EH (cell line): Measurements from ENCODE around the gene GTF3C4.
"Not testable (repeated sequence)": the region's sequence is repeated elsewhere in the genome, so short reads cannot be mapped to it uniquely, and the experiment has no call there.

Experiments
- DNase-seq: peaks from one replicate; pipeline ENCODE4 v3.0.0-alpha.2; 2015; ENCODE audit warnings: low read depth

The GTF3C4 gene

DNA sequence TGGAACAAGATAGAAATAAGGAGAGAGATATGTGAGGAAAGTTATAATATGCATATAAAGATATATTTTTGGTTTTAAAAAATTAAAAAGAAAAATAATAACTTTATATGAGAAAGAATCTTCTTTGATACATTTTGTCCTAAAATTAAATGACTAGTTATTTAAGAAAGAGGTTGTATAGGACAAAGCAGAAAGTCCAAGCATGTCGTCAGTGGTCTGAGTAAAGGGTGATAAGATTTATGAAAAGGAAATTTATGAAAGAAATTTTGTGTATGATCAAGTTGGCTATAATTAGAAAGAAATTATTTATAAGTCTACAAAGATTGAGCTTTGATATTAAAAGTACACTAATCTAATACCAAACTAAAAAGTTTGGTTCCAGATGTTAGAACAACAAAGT, 32.0 kb downstream of the GTF3C4 start:
- DNase-seq, result no peak

DNA sequence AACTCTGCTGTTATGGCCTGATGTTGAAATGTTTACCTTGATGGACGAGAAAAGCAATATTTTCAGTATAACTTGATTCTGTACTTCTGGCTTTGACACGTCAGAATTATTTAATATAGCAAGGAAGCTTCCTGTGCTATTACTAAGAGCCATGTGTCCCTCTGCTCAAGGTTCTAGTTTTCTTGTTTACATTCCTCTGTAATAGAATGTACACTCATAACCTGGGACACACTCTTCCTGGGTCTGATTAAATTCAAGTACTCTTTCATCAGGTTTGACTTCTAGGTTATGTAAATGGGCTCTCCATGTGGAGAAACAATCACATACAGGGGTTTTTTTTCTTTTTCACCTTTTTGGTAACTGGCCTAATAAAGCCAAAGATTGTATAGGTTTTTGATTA, 33.1 kb downstream of the GTF3C4 start:
- peak; percentile 23 for DNase-seq

DNA sequence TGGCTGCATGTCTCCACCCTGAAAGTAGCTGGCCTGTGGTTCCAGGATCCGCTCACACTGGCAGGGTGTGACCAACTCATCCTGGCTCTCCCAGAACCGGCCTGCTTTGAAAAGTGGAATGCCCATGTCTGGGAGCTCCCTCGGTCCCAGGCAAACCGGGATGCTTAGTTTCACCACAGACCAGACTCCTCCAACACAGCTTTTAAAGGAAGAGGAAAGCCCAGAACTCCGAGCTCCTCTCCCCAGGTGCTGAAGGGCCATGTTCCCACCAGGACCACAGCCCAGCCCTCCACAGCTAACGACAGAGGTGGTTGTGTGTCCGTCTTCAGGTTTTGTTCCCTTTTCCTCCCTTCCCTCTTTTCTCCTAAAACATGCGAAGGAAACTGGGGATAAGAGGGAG, 38.0 kb downstream of the GTF3C4 start:
- no peak for DNase-seq

DNA sequence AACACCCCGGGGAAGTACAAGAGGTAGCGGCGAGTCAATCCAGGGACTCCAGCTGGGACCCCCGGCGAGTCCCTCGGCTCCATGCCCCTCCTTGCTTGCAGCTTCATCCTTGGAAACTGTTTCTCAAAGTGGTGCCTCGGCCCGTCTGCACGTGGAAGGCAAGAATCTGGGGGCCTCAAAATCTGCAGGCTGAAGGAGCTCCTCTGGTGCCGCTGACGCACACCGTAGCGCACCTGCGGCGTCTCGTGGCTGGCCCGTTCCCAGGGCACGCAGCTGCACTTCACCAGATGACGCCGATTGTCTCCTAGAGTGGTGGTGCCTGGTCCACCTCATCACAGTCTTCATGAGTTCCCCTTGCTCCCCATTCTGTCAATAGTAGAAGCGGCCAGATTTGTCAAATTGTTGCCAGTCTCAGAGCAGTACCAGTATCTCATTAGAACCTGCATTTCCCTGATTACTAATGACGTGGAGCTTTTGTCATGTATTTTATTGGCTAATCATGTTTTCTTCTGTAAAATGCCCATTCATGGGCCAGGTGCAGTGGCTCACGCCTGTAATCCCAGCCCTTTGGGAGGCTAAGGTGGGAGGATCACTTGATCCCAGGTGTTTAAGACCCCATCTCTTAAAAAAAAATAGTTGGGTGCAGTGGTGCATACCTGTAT, 38.6 kb downstream of the GTF3C4 start:
- no peak for DNase-seq

DNA sequence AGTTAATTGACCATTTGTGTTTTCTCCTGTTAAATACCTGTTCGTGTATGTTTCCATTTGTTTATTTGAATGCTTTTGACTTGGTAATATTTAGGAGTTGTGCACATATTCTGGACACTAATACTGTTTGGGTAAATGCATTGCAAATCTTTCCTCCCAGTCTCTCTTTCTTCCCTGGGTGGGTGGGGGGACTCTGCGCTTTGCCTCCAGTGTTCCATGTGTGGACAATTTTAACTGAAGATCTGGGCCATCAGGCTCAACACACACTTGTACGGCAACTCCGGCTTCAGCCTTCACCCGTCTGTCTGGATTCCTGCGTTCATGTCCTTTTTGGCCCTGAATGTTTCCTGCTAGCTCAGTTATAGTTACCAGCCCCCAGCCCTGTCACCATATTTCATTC, 40.1 kb downstream of the GTF3C4 start:
- no peak for DNase-seq

DNA sequence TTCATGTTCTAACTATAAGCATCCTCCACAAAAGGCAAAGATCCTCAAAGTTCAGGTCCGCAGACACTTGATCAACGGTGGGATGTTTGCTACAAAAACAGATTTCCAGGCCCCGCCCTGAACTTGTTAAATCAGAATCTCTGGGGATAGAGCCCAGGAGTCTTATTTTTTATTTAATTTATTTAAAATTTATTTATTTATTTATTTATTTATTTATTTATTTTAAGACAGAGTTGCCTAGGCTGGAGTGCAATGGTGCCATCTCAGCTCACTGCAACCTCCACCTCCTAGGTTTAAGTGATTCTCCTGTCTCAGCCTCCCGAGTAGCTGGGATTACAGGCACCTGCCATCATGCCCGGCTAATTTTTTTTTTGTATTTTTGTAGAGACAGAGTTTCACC, 40.9 kb downstream of the GTF3C4 start:
- DNase-seq, result not testable (repeated sequence)

DNA sequence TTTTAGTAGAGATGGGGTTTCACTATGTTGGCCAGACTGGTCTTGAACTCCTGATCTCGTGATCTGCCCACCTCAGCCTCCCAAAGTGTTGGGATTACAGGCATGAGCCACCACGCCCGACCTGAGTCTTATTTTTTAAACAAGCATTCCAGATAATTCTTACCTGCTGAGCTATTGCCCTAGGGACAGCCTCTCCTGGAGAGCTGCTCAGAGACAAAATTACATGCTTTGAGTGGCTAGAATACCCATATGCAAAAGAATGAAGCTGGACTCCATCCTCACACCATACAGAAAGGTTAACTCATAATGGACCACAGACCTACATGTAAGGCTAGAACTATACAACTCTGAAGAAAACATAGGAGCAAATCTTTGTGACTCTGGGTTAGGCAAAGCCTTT, 41.6 kb downstream of the GTF3C4 start:
- DNase-seq, result no peak

DNA sequence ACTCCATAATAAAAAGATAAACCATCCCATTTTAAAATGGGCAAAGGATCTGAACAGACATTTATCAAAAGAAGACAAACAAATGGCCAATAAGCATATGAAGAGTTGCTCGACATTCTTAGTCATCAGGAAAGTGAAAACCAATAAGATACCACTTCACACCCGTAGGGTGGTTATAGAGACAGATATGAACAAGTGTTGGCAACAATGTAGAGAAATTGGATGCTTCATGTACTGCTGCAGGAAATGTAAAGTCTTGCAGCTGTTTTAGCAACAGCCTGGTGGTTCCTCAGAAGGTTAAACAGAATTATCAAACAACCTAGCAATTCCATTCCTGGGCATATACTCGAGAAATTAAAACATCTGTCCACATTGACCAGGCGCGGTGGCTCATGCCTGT, 42.5 kb downstream of the GTF3C4 start:
- DNase-seq, result no peak

DNA sequence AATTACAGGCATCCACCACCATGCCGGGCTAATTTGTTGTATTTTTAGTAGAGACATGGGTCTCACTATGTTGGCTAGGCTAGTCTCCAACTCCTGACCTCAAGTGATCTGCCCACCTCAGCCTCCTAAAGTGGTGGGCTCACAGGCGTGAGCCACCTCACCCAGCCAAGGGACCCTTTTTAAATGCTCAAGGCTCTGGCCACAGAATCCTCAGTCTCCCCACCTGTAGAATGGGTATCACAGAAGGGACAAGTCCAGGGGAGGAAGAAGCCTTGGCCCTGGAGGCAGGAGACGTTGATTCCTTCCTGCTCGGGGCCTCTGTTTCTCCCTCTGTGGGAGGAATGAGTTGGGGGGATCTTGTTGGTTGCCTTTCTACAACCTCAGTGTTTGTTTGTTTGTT, 45.7 kb downstream of the GTF3C4 start:
- no peak for DNase-seq

DNA sequence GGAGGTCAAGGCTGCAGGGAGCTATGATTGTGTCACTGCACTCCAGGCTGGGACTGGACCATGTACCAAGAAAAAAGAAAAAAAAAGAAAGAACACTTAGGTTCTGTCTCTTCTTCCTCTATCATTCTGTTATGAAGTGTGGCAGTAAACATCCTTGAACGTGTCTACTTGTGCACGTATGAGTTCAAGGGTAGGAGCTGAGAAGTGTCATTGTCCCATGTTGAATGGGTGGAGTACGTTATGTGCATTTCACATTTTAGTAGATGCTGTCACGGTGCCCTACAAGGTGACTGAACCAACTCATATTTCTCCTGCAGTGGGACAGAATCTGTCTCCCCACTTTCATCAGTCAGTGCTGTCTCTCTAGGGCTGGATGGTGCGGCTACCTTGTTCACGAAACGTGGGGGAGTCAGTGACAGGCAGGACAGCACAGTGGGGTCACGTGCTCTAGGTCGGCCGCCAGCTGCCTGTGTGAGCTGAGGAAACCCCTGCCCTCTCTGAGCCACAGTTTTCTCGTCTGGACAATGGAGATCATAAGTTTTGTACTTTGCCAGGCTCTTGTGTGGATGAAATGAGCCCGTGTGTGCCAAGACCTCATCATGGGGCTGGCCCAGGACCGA, 47.2 kb downstream of the GTF3C4 start:
- no peak for DNase-seq

DNA sequence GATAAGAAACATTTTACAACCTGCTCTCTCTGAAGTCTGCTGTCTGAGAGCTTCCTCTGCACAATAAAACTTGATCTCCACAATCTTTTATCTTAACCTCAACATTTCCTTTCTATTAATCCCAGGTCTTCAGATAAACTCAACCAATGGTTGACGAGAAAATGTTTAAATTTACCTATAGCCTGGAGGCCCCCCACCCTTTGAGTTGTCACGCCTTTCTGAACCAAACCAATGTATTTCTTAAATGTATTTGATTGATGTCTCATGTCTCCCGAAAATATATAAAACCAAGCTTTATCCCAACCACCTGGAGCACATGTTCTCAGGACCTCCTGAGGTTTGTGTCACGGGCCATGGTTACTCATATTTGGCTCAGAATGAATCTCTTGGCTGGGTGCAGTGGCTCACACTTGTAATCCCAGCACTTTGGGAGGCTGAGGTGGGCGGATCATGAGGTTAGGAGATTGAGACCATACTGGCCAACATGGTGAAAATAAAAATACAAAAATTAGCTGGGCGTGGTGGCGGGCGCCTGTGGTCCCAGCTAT, 48.2 kb downstream of the GTF3C4 start:
- DNase-seq, result not testable (repeated sequence)

DNA sequence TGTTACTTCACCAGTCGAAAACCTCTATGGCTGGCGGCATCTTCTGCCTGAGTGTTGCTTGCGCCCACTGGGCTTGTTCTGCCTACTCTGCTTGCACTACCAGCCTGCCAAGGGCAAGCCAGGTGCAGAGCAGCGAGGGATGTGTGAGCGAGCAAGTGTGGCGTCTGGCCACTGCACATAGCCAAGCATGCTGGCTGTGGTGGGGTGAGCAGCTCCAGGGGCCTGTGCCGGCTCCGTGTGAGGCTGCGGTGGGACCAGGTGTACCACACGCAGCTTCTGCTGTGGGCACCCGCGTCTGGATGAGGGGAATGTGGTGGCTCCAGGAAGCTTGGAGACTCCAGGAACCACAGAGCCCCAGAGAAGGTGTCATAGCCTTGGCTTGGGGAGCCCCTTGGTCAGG, 51.4 kb downstream of the GTF3C4 start:
- no peak for DNase-seq

DNA sequence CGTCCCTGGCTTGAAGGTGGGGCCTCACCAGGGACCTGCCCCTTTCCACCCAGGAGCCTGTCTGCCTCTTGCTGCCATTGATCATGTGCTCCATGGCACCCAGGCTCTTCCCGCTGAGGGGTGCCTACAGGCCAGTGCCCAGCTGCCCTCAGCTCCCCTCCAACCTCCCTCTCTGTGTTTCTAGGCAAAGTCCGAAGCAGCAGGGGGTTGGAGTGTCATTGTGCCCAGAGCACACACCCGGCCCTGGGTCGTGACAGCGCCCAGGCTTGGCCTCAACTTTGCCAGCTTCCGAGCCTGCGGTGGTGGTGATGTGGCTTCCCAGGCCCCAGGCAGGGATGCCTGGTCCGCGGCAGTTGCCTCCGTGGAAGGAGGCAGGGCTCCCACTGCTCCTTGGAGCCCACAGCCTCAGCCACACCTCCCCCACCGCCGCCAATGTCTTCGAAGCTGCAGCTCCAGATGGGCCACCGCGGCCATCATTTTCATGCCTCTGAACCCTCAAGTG, 52.4 kb downstream of the GTF3C4 start:
- no peak for DNase-seq

DNA sequence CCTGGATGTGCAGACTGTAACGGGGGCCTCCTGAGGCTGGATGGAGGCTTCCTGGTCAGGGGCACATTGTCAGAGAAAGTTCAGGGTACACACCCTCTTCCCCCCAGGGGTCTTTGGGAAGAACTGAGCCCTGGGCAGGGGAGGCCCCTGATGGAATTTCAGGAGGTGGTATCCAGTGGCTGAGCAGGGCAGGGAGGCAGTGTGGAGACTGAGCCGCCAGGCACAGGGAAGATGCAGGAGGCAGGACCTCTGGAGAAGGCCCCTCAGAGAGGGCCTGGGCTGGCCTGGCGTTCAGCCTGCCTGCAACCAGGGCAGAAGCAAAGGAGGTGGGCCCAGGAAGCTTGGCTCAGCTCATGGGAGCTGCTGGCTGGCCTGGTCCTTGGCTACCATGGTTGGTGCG, 53.5 kb downstream of the GTF3C4 start:
- no peak for DNase-seq

DNA sequence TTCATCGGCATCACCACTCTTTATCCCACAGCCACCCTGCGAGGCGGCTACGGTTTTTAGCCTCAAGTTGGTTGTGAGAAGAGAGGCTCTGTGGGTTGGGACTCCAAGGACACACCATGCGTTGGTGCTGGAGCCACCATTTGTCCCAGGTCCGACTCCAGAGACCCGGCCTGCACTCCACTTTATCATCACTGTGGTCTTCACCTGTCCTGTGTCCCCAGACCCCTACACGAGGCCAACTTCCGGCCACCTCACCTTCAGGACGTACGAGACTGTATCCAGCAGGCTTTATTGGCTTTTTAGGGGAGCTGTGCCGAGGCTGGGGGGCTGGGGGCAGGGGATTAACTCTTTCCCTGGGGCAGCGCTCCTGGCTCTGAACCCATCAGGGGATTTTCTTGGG, 55.0 kb downstream of the GTF3C4 start:
- no peak for DNase-seq

DNA sequence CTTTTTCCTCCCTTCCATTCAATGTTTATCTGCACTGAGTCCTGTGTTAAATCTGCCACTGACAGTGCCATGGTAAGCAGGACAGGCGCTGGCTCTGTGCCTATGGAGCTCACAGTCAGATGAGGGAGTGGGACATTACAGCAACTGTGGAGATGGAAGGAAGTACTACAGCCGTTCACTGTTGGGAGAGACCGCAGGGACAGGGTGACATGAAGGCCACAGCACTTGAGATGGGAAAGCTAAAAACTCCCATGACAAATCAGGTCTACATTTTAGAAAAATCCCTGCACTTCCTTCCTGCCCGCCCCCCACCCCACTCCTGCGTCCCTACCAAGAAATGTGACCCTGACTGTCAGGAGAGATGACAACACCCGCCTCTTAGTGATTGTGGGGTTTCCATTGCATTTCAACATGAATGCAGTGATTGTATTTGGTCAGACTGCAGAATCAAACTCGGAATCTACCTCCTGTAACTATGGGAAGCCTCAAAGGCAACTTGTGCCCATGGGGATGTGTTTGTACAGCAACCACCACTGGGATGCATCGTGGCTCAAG, 56.4 kb downstream of the GTF3C4 start:
- no peak for DNase-seq

DNA sequence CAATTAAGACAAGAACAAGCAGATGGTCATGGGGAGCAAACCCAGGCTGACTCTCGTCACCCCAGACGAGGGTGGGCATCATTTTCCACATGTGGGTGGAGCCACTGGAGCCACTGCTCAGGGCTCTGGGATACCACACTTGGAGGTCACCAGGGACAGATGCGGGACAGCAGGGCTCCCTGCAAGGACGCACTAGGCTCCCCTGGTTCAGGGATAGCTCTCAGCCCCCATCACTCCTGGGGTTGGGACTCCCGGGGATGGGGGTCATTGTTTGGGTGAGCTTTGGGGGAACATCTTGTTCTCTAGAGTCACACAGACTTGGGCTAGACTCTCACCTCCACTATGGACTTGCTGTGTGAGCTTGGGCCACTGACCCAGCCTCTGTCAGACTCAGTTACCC, 57.8 kb downstream of the GTF3C4 start:
- DNase-seq, result no peak

DNA sequence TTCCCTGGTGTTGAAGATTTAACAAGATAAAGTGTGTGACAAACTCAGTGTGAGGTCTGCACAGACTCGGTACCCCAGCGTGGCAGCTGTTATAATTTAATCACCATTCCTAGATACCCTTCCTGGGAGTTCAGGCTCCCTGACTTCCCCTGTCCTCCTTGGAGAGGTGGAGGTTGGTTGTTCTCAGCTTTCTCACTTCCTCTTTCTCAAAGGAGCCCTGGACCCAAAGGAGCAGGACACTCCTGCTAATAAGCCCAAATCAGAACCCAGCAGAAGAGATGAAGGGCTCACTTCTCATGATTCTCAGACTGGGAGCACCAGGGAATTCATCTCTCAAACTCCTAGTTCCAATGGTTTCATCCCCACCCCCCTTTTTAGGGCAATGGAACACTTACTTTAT, 58.2 kb downstream of the GTF3C4 start:
- DNase-seq, result no peak

DNA sequence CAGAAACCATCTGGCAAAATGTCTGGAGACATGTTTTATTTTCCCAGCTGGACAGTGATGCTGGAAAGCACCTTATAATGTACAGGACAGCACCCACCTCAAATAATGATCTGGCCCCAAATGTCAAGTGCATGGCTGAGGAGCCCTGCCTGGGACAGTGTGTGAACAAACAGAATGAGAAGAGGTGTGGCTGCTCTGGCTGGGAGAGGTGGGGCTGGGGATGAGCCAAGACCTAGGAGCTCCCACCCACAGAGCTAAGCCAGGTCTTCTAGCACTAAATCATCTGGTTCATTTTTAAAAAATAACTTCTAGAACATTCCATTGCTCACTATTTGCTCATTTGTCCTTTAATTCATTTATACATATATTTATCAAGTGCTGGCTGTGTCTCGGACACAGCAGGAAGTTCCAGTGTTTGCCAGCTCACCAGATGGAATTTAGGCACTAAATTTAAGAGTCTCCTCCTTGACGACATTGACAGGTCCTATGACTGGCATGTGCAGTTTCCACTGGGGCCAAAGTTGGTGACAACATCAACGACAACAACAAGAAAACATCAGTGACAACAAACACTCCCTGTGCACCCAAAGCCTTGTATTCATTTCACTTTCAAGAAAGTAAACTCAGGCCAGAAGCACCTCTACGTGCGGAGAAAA, 59.1 kb downstream of the GTF3C4 start:
- DNase-seq, result no peak

DNA sequence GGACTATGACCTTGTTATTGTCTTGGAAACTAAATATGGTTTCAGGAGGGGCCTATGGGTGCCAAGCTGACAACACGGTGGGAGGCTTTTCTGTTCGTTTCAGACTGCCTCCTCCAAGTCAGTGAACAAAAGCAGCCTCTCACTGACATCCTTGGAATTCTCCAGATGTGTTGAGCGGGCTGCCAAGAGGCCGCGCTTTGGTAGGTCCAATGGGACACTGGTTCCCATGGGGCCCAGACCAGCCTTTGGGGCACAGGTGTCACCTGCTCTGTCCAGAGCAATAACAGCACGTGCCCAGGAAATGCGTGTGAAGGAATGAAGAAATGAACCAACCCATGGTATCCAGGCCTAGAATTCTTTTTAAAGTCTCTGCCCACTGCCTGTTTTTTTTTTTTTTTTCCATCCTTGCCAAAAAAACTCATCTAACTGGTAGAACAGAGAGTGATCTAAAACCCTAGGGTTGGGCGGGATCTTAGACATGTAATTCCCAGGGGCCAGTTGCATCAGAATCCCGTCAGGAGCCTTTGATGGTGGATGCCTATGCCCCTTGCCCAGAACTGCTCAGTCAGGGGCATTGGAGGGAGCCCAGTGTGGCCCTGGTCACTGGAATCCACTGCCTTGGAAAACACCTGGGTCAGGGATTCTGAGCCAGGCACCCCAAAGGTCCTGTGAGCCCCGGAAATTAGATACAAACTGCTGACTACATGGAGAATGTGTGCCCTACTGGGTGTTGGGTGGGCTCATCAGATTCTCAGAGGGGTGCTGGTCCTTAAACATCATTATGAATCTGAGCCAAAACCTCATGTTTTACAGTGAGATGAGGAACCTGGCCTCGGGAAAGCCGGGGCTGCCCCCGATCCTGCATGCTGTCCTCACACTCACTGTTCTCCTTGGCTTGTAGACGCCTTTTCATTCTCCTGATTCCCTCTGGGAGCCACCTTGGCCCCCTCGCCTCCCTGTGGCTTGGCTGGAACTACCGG, 60.1 kb downstream of the GTF3C4 start:
- DNase-seq, result no peak

DNA sequence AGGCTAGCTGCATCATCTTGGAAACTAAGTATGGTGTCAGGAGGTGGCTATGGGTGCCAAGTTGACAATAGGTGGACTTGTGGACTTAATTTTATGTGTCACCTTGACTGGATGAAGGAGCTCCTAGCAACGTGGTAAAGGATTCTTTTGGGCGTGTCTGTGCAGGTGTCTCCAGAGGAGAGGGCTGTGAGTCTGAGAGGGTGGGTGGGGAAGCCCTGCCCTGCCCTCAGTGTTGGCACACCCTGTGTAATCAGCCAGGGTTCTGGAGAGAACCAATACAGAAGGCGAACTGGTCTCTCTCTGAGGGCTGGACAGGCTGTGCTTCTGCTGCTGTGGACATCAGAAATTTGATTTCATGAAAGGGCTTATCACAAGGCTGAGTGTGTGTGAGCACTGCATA, 61.0 kb downstream of the GTF3C4 start:
- no peak for DNase-seq
